Left lung (tissue), 10 donors: ENCODE measurements around the gene KCNT1. TPM values are rescaled to one million over a fixed set of nuclear protein-coding genes. Genes with fewer than 3 reads are reported as not detected.

Source experiments
- ATAC-seq: fragments of 200-7000 bp; cut with Tn5 transposase; one replicate; pipeline ENCODE4 v1.9.1; 2020; ENCODE audit warnings: moderate library complexity
- DNase-seq, 4 donors: peaks; one replicate each; pipeline ENCODE4 v3.0.0-alpha.2; 2013 to 2020
- H3K27ac ChIP-seq, 2 donors: fragments of 200-600 bp; sonication (generic) in 1 of 2; one replicate each; pipeline versions ENCODE4 v1.5.0 to v1.8.0; 2020 to 2021
- H3K27me3 ChIP-seq, 2 donors: fragments of 200-600 bp; sonication (generic) in 1 of 2; one replicate each; pipeline versions ENCODE4 v1.5.0 to v1.8.0; 2020 to 2021
- H3K36me3 ChIP-seq, 2 donors: fragments of 200-600 bp; sonication (generic) in 1 of 2; one replicate each; pipeline versions ENCODE4 v1.5.0 to v1.8.0; 2020 to 2021
- H3K4me1 ChIP-seq, 2 donors: fragments of 200-600 bp; one replicate each; pipeline ENCODE4 v1.8.0; 2021
- H3K4me3 ChIP-seq, 2 donors: fragments of 200-600 bp; sonication (generic) in 1 of 2; one replicate each; pipeline versions ENCODE4 v1.5.0 to v1.8.0; 2020 to 2021; ENCODE audit warnings: mild to moderate bottlenecking in 1 of 2
- H3K9me3 ChIP-seq, 2 donors: fragments of 200-600 bp; sonication (generic) in 1 of 2; one replicate each; pipeline versions ENCODE4 v1.5.0 to v1.8.0; 2020 to 2021
- CTCF ChIP-seq, 2 donors: fragments of 200-600 bp; sonication (generic) in 1 of 2; IDR thresholded peaks; one replicate each; pipeline versions ENCODE4 v1.5.0 to v1.8.0; 2021; ENCODE audit warnings: antibody characterized with exemption in 2 of 2
- intact Hi-C, 2 donors: fragments of 100-400 bp; cut with DNase I; formaldehyde crosslinking; loops; one replicate each; pipeline versions ENCODE4 v1.11.2 to v1.14.2; 2022
- polyA plus RNA-seq, 6 donors: library from polyadenylated mRNA; unstranded; fragments of 120-200 nt; gene quantifications; one replicate each; pipeline ENCODE4 v1.2.1, GENCODE V29; 2013; ENCODE audit not compliant: insufficient read length in 6 of 6
- total RNA-seq, 2 donors: library from RNA; stranded (reverse); fragmentation: NEBNext Ultra II Directional; extraction: Animal tissue kit (Norgen Biotek cat#: 25700); gene quantifications; one replicate each; pipeline ENCODE4 v1.2.1, GENCODE V29; 2021
- donor health status: DM: no; HTN: yes; CAD: no.
- donor health status: DM: no; HTN: no; CAD: no.

KCNT1 gene
- total and polyA plus RNA-seq, 8 donors, result 0.26 to 0.89 (median 0.41) TPM

- intact Hi-C loops, result no loop called here
- H3K36me3 ChIP-seq, result no peaks in the 10 kb centered on the region
- TF ChIP-seq CTCF (IDR thresholded peaks at IDR 0.05), result no peak
- H3K27ac ChIP-seq, result no peak overlapping the region
- peaks cover 16 to 99% of the 10 kb centered on the region in 2 donors for H3K27me3 ChIP-seq
- H3K9me3 ChIP-seq, result no peaks in the 10 kb centered on the region
- DNase-seq, result no peak
- no peak overlapping the region for H3K4me3 ChIP-seq
- no peaks in the 10 kb centered on the region for H3K4me1 ChIP-seq
- no peak for ATAC-seq
Observed at GRCh38 chr9:135716045-135716444, 14.1 kb downstream of the KCNT1 start.

- Histone ChIP-seq H3K36me3 (no peaks in the 10 kb centered on the region), H3K4me3 (no peak overlapping the region), H3K9me3 (no peaks in the 10 kb centered on the region), H3K4me1 (no peaks in the 10 kb centered on the region), H3K27me3 (peaks cover 16 to 99% of the 10 kb centered on the region in 2 donors), H3K27ac (no peak overlapping the region)
- ATAC-seq, result no peak
- intact Hi-C loops, result no loop called here
- no peak for DNase-seq
- no peak for TF ChIP-seq CTCF (IDR thresholded peaks at IDR 0.05)
Observed at GRCh38 chr9:135717410-135717809, 15.4 kb downstream of the KCNT1 start.

- no peaks in the 10 kb centered on the region for H3K4me1 ChIP-seq
- H3K27me3 ChIP-seq, result peaks cover 16 to 98% of the 10 kb centered on the region in 2 donors
- H3K27ac ChIP-seq, result no peak overlapping the region
- no peak for DNase-seq
- intact Hi-C loops, result no loop called here
- no peak for TF ChIP-seq CTCF (IDR thresholded peaks at IDR 0.05)
- no peak for ATAC-seq
- no peaks in the 10 kb centered on the region for H3K36me3 ChIP-seq
- no peak overlapping the region for H3K4me3 ChIP-seq
- no peaks in the 10 kb centered on the region for H3K9me3 ChIP-seq
Observed at GRCh38 chr9:135718616-135719015, 16.6 kb downstream of the KCNT1 start.

- no peak for ATAC-seq
- Histone ChIP-seq H3K36me3 (no peaks in the 10 kb centered on the region), H3K4me1 (no peaks in the 10 kb centered on the region), H3K27me3 (peaks cover 16 to 99% of the 10 kb centered on the region in 2 donors), H3K9me3 (no peaks in the 10 kb centered on the region), H3K27ac (no peak overlapping the region), H3K4me3 (no peak overlapping the region)
- intact Hi-C loops, result no loop called here
- DNase-seq, result no peak
- TF ChIP-seq CTCF (IDR thresholded peaks at IDR 0.05), result no peak
Observed at GRCh38 chr9:135719472-135719871, 17.5 kb downstream of the KCNT1 start.

- TF ChIP-seq CTCF (IDR thresholded peaks at IDR 0.05), result no peak
- intact Hi-C loops, result no loop called here
- ATAC-seq, result no peak
- Histone ChIP-seq H3K27ac (no peak overlapping the region), H3K4me3 (no peak overlapping the region), H3K27me3 (peaks cover 0 to 92% of the 10 kb centered on the region in 2 donors), H3K9me3 (no peaks in the 10 kb centered on the region), H3K36me3 (no peaks in the 10 kb centered on the region), H3K4me1 (no peaks in the 10 kb centered on the region)
- no peak for DNase-seq
Observed at GRCh38 chr9:135722365-135722764, 20.4 kb downstream of the KCNT1 start.
